OCI-LY7 (cell line): ENCODE results near the gene NDUFB10. TPM values are rescaled to one million over a fixed set of nuclear protein-coding genes. Genes with fewer than 3 reads are reported as not detected.
"Not testable (repeated sequence)": the region's sequence is repeated elsewhere in the genome, so short reads cannot be mapped to it uniquely, and the experiment has no call there.

Experiments
- BruUV-seq: library from RNA; stranded (reverse); fragments of 400-500 nt; replicated peaks from 2 replicates; lab custom pipeline; 2021; lab: Mats Ljungman, UMichigan
- CTCF ChIA-PET: fragments of 300-600 bp; sonication (Branson Sonifier 250); formaldehyde crosslinking; loops from one replicate; lab custom pipeline; 2022; ENCODE audit warnings: antibody characterized with exemption; ENCODE audit not compliant: unreplicated experiment; lab: Charles Lee
- POLR2A ChIA-PET: fragments of 300-600 bp; sonication (Branson Sonifier 250); formaldehyde crosslinking; loops from one replicate; lab custom pipeline; 2022; ENCODE audit warnings: antibody characterized with exemption; lab: Charles Lee
- DNase-seq: peaks from one replicate; pipeline ENCODE4 v3.0.0-alpha.2; 2015; ENCODE audit warnings: low spot score
- H2AFZ ChIP-seq: fragments of 200-600 bp; sonication (generic), shearing (Covaris generic); 2 replicates; pipeline ENCODE4 v1.6.1; 2014; ENCODE audit warnings: mild to moderate bottlenecking, antibody characterized with exemption, low read length, moderate library complexity
- H3K27ac ChIP-seq: fragments of 200-600 bp; sonication (generic); 2 replicates; pipeline ENCODE4 v1.5.1; 2014; ENCODE audit warnings: mixed run types, low read depth, mild to moderate bottlenecking, moderate library complexity, low read length, inconsistent platforms; ENCODE audit not compliant: poor library complexity, severe bottlenecking
- H3K36me3 ChIP-seq: fragments of 200-600 bp; sonication (generic); 2 replicates; pipeline ENCODE4 v1.6.1; 2014; ENCODE audit warnings: mild to moderate bottlenecking, antibody characterized with exemption, low read length, moderate library complexity, mixed read lengths; ENCODE audit not compliant: insufficient read depth
- H3K4me1 ChIP-seq: fragments of 200-600 bp; sonication (generic); 2 replicates; pipeline ENCODE4 v1.5.1; 2014; ENCODE audit warnings: mild to moderate bottlenecking, low read length; ENCODE audit not compliant: insufficient read depth, poor library complexity, severe bottlenecking
- H3K4me2 ChIP-seq: fragments of 200-600 bp; sonication (generic); 2 replicates; pipeline ENCODE4 v1.6.1; 2014; ENCODE audit warnings: mild to moderate bottlenecking, low read length
- H3K4me3 ChIP-seq: fragments of 200-600 bp; sonication (generic); 2 replicates; pipeline ENCODE4 v1.5.1; 2014; ENCODE audit warnings: mild to moderate bottlenecking, low read depth, low read length; ENCODE audit not compliant: poor library complexity, severe bottlenecking
- H3K79me2 ChIP-seq: fragments of 200-600 bp; sonication (generic); 2 replicates; pipeline ENCODE4 v1.6.1; 2016; ENCODE audit warnings: low read depth, mild to moderate bottlenecking, low read length, moderate library complexity, mixed read lengths; ENCODE audit not compliant: insufficient read depth
- H3K9me2 ChIP-seq: fragments of 200-600 bp; sonication (generic); 2 replicates; pipeline ENCODE4 v1.6.1; 2016; ENCODE audit warnings: mild to moderate bottlenecking, low read length, mixed read lengths; ENCODE audit not compliant: insufficient read depth
- H3K9me3 ChIP-seq: fragments of 200-600 bp; sonication (generic); 2 replicates; pipeline ENCODE4 v1.6.1; 2014; ENCODE audit warnings: mild to moderate bottlenecking, mixed run types, low read length, mixed read lengths
- H4K20me1 ChIP-seq: fragments of 200-600 bp; sonication (generic); 2 replicates; pipeline ENCODE4 v1.6.1; 2014; ENCODE audit warnings: mild to moderate bottlenecking, antibody characterized with exemption, low read length, moderate library complexity, mixed read lengths; ENCODE audit not compliant: insufficient read depth
- CTCF ChIP-seq: fragments of 200-600 bp; sonication (generic); conservative IDR thresholded peaks from 2 replicates; pipeline ENCODE4 v1.5.1; 2014; ENCODE audit warnings: mild to moderate bottlenecking, antibody characterized with exemption, low read length, moderate library complexity, mixed read lengths
- EZH2phosphoT487 ChIP-seq: fragments of 200-600 bp; sonication (generic); IDR thresholded peaks from 2 replicates; pipeline ENCODE4 v1.6.1; 2018; ENCODE audit warnings: low read depth, borderline replicate concordance, mild to moderate bottlenecking, mixed run types, antibody characterized with exemption, low read length, moderate library complexity, mixed read lengths
- intact Hi-C: fragments of 100-400 bp; cut with micrococcal nuclease; formaldehyde crosslinking; loops from one replicate; pipeline ENCODE4 v1.10.0; 2022; ENCODE audit not compliant: unreplicated experiment
- total RNA-seq, 2 experiments: library from RNA; depleted of rRNA in 1 of 2; stranded (reverse); fragments of >200 nt in 1 of 2; shearing (Covaris generic) in 1 of 2; gene quantifications; 2 replicates each; pipeline ENCODE4 v1.2.3, GENCODE V29; 2014 to 2022

The NDUFB10 gene
- total RNA-seq, 2 experiments from 2014 or later, result 201 to 240 TPM

- CTCF ChIA-PET, result no interaction called here
- BruUV-seq, result no TSS peak
- peaks cover 37% of the 10 kb centered on the region for H3K4me1 ChIP-seq
- H3K79me2 ChIP-seq, result peaks cover 60% of the 10 kb centered on the region
- peaks cover 14% of the 10 kb centered on the region for H4K20me1 ChIP-seq
- peak; percentile 59 for DNase-seq
- peak overlapping the region; percentile 96 for H3K4me2 ChIP-seq
- H3K9me3 ChIP-seq, result no peaks in the 10 kb centered on the region
- no peaks in the 10 kb centered on the region for H3K9me2 ChIP-seq
- no peak for TF ChIP-seq CTCF
- TF ChIP-seq EZH2phosphoT487, result no peak
- H3K36me3 ChIP-seq, result peaks cover 57% of the 10 kb centered on the region
- intact Hi-C loops, result no loop called here
- no peak overlapping the region for H2AFZ ChIP-seq
- POLR2A ChIA-PET, result no interaction called here
- peak overlapping the region; percentile 82 for H3K4me3 ChIP-seq
- peak overlapping the region; percentile 80 for H3K27ac ChIP-seq
Observed at GRCh38 chr16:1961651-1962067, 2.3 kb downstream of the NDUFB10 start.

GRCh38 chr16:1962161-1963153 is 3.1 kb downstream of the NDUFB10 start:
- Histone ChIP-seq H4K20me1 (peaks cover 14% of the 10 kb centered on the region), H3K4me3 (peak overlapping the region; percentile 82), H3K27ac (peak overlapping the region; percentile 80), H3K4me2 (peak overlapping the region; percentile 96), H3K79me2 (peaks cover 60% of the 10 kb centered on the region), H3K36me3 (peaks cover 64% of the 10 kb centered on the region), H3K4me1 (peaks cover 37% of the 10 kb centered on the region)
- BruUV-seq, result TSS peak; percentile 96
- H2AFZ ChIP-seq, H3K9me3 ChIP-seq, DNase-seq, H3K9me2 ChIP-seq, intact Hi-C loops, CTCF ChIA-PET, POLR2A ChIA-PET: not testable (repeated sequence)

DNA sequence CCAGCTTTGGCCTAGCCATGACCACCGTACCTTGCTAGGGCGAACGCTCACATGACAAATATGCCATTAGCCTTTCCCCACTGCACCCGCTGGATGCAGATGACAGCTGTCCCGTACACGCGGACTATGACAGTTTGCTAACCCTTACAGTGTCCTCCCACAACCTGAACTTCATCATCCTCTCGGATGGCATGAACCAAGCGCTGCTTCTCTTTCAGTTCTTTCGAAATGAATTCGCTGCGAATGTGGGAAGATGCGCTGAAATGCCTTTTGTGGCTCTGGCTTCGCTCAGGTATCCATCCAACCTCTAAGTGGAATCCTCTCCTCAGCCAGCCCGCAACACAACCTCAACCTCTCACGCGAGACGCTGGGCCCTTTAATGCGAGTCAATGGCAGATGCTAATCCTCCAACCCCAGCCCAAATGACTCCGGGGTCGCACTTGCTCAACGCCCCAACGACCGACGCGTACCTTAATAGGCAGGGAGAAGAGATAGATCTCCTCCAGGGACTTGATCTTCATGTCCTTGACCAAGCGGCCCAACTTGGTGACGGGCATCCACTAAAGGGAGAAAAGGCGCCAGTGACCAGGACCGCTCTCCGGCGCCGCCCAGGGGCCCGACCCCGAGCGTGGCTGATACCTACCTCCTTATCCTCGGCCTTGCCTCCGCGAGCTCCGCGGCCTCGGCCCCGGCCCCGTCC is 4.6 kb downstream of the NDUFB10 start:
- ChIA-PET CTCF (no interaction called here), POLR2A (interaction anchor here (0.6 to 1.6 kb wide), 10 partner anchors 20 to 1383 kb away, joined by 3 to 11 read pairs (median 4); partner anchors contain the start of genes MSRB1, NUBP2, SPSB3 and SYNGR3)
- peak; percentile 51 for DNase-seq
- Histone ChIP-seq H2AFZ (no peak overlapping the region), H4K20me1 (peaks cover 14% of the 10 kb centered on the region), H3K9me3 (no peaks in the 10 kb centered on the region), H3K4me3 (peak overlapping the region; percentile 82), H3K4me2 (peak overlapping the region; percentile 96), H3K4me1 (peaks cover 34% of the 10 kb centered on the region), H3K27ac (peak overlapping the region; percentile 80), H3K9me2 (no peaks in the 10 kb centered on the region), H3K36me3 (peaks cover 64% of the 10 kb centered on the region), H3K79me2 (peaks cover 60% of the 10 kb centered on the region)
- TF ChIP-seq CTCF (peak; percentile 46), EZH2phosphoT487 (no peak)
- intact Hi-C loops, result loop anchor here (2.0 kb wide), 1 partner anchor 29 kb away; no protein-coding TSS in a partner anchor
- BruUV-seq, result no TSS peak
